Vagina (tissue), 2 donors: ENCODE results near the gene ATP8B3. TPM values are rescaled to one million over a fixed set of nuclear protein-coding genes. Genes with fewer than 3 reads are reported as not detected.

Experiments used
- DNase-seq, 2 donors: peaks; one replicate each; pipeline ENCODE4 v3.0.0-alpha.2; 2017; ENCODE audit errors: extremely low spot score in 2 of 2
- H3K27ac ChIP-seq: fragments of 200-600 bp; sonication (generic); one replicate; pipeline ENCODE4 v1.5.1; 2019
- H3K27me3 ChIP-seq: fragments of 200-600 bp; sonication (generic); one replicate; pipeline ENCODE4 v1.5.1; 2019
- H3K36me3 ChIP-seq, 2 donors: fragments of 200-600 bp; sonication (generic); one replicate each; pipeline ENCODE4 v1.5.1; 2017 to 2019
- H3K4me1 ChIP-seq: fragments of 200-600 bp; sonication (generic); one replicate; pipeline ENCODE4 v1.5.1; 2019
- H3K4me3 ChIP-seq, 2 donors: fragments of 200-600 bp; sonication (generic); 1 replicate in 1 of 2; 2 replicates in 1 of 2; pipeline ENCODE4 v1.5.1; 2016 to 2019
- H3K9me3 ChIP-seq: fragments of 200-600 bp; sonication (generic); one replicate; pipeline ENCODE4 v1.5.1; 2019
- CTCF ChIP-seq, 3 experiments: fragments of 450-650 bp in 2 of 3; fragments of 200-600 bp in 1 of 3; sonication (generic) in 1 of 3; IDR thresholded peaks; one replicate each; pipeline ENCODE4 v1.5.1; 2017 to 2019; ENCODE audit warnings: antibody characterized with exemption in 3 of 3, mild to moderate bottlenecking in 2 of 3, moderate library complexity in 2 of 3
- POLR2A ChIP-seq, 2 donors: fragments of 450-650 bp; IDR thresholded peaks; one replicate each; pipeline ENCODE4 v1.6.1; 2017; ENCODE audit warnings: antibody characterized with exemption in 2 of 2, mild to moderate bottlenecking in 2 of 2, moderate library complexity in 2 of 2
- POLR2AphosphoS5 ChIP-seq, 2 donors: sonication (generic); formaldehyde crosslinking; IDR thresholded peaks; one replicate each; pipeline ENCODE4 v1.9.0; 2017; ENCODE audit warnings: antibody characterized with exemption in 2 of 2, mild to moderate bottlenecking in 2 of 2, low read depth in 1 of 2; ENCODE audit not compliant: insufficient read depth in 1 of 2
- intact Hi-C: fragments of 100-400 bp; cut with DNase I; formaldehyde crosslinking; loops from one replicate; pipeline ENCODE4 v1.15.1; 2023
- total RNA-seq: library from RNA; depleted of rRNA; stranded (reverse); fragments of >200 nt; gene quantifications from one replicate; pipeline ENCODE4 v1.2.3, GENCODE V29; 2016

ATP8B3 gene
- total RNA-seq, 1 donor from 2014 or later: 3.2 TPM

- DNase-seq: no peak
- H3K27ac ChIP-seq: no peak overlapping the region
- H3K36me3 ChIP-seq: no peaks in the 10 kb centered on the region
- no peaks in the 10 kb centered on the region for H3K4me1 ChIP-seq
- H3K4me3 ChIP-seq: no peak overlapping the region
- no peaks in the 10 kb centered on the region for H3K27me3 ChIP-seq
- H3K9me3 ChIP-seq: no peaks in the 10 kb centered on the region
- intact Hi-C loops: no loop called here
- TF ChIP-seq POLR2A (IDR thresholded peaks at IDR 0.05): no peak
- TF ChIP-seq CTCF (IDR thresholded peaks at IDR 0.05): no peak
- TF ChIP-seq POLR2AphosphoS5 (IDR thresholded peaks at IDR 0.05; ENCODE audit: insufficient read depth in 1 of 2, low read depth in 1 of 2): no peak
These were observed 34.9 kb downstream of the ATP8B3 start for GRCh38 chr19:1777149-1777548.

GRCh38 chr19:1776606-1777147 is 35.4 kb downstream of the ATP8B3 start:
- intact Hi-C loops: no loop called here
- Histone ChIP-seq H3K4me1 (no peaks in the 10 kb centered on the region), H3K27me3 (no peaks in the 10 kb centered on the region), H3K9me3 (no peaks in the 10 kb centered on the region), H3K36me3 (no peaks in the 10 kb centered on the region), H3K27ac (no peak overlapping the region), H3K4me3 (no peak overlapping the region)
- DNase-seq: no peak
- TF ChIP-seq CTCF (IDR thresholded peaks at IDR 0.05) (no peak), POLR2A (IDR thresholded peaks at IDR 0.05) (no peak), POLR2AphosphoS5 (IDR thresholded peaks at IDR 0.05; ENCODE audit: insufficient read depth in 1 of 2, low read depth in 1 of 2) (no peak)

GRCh38 chr19:1775951-1776605 is 36.0 kb downstream of the ATP8B3 start:
- intact Hi-C loops: no loop called here
- no peaks in the 10 kb centered on the region for H3K4me1 ChIP-seq
- no peak for DNase-seq
- TF ChIP-seq POLR2A (IDR thresholded peaks at IDR 0.05) (no peak), POLR2AphosphoS5 (IDR thresholded peaks at IDR 0.05; ENCODE audit: insufficient read depth in 1 of 2, low read depth in 1 of 2) (no peak), CTCF (IDR thresholded peaks at IDR 0.05) (no peak)
- H3K4me3 ChIP-seq: no peak overlapping the region
- no peaks in the 10 kb centered on the region for H3K36me3 ChIP-seq
- peaks cover 1% of the 10 kb centered on the region for H3K9me3 ChIP-seq
- H3K27ac ChIP-seq: no peak overlapping the region
- no peaks in the 10 kb centered on the region for H3K27me3 ChIP-seq

- H3K27me3 ChIP-seq: no peaks in the 10 kb centered on the region
- TF ChIP-seq CTCF (IDR thresholded peaks at IDR 0.05): peak in 1 of 3 experiments; percentile 29
- TF ChIP-seq POLR2A (IDR thresholded peaks at IDR 0.05): no peak
- intact Hi-C loops: no loop called here
- DNase-seq: no peak
- H3K4me1 ChIP-seq: no peaks in the 10 kb centered on the region
- no peak overlapping the region for H3K4me3 ChIP-seq
- H3K27ac ChIP-seq: no peak overlapping the region
- peaks cover 10% of the 10 kb centered on the region for H3K9me3 ChIP-seq
- H3K36me3 ChIP-seq: no peaks in the 10 kb centered on the region
These were observed 36.9 kb downstream of the ATP8B3 start for GRCh38 chr19:1774989-1775772.

- Histone ChIP-seq H3K36me3 (no peaks in the 10 kb centered on the region), H3K4me3 (no peak overlapping the region), H3K9me3 (peaks cover 10% of the 10 kb centered on the region), H3K4me1 (no peaks in the 10 kb centered on the region), H3K27ac (peak overlapping the region; percentile 44), H3K27me3 (no peaks in the 10 kb centered on the region)
- no peak for DNase-seq
- TF ChIP-seq CTCF (IDR thresholded peaks at IDR 0.05): no peak
- peak in 1 of 2 donors; percentile 78 for TF ChIP-seq POLR2AphosphoS5 (IDR thresholded peaks at IDR 0.05; ENCODE audit: insufficient read depth in 1 of 2, low read depth in 1 of 2)
- intact Hi-C loops: no loop called here
These were observed 38.9 kb downstream of the ATP8B3 start for GRCh38 chr19:1773184-1773583.
